ENCODE results near the gene PAWR. TPM values are rescaled to one million over a fixed set of nuclear protein-coding genes. Genes with fewer than 3 reads are reported as not detected.

The PAWR gene
- total and polyA plus RNA-seq, 2 donors: 8.7 to 38.8 TPM

DNA sequence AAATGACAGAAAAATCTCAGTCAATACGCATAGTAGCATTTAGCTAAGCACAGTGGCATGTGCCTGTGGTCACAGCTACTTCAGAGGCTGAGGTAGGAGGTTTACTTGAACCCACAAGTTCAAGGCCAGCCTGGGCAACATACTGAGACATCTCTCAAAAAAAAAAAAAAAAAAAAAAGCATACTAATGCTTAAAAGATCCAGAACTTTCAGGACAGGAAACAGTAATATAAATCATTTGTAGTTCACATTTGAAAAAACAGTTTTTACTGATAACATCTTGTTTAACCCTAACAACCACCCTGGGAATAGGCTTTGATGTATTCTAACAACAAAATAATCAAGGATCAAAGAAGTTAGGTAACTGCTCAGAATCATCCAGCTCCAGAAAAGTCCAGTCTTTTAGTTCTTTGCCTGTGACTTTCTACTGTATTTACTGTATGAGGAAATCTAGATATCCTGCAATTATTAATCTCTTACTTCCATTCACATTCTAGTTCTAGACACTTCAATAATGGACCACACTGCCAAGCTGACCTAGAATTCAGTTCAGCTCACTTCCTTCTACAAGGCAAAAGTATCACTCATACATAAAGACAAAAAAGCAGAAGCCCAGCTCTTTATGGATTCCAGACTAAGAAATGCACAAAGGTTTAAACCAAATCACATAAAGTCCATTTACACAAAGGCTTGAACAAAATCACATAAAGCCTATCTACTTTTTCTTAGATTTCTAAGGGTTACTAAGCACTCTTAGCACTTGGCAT, 28.5 kb downstream of the PAWR start:
- no peak overlapping the region for H3K27ac ChIP-seq (ENCODE audit: low read depth in 1 of 2, low read length in 1 of 2)
- H3K4me1 ChIP-seq (ENCODE audit: control insufficient read depth in 2 of 2, insufficient read depth in 2 of 2, low read length in 2 of 2): no peaks in the 10 kb centered on the region
- WGBS: 99% methylated on average over 1 of the region's 1 CpG
- no peaks in the 10 kb centered on the region for H3K36me3 ChIP-seq (ENCODE audit: control insufficient read depth in 2 of 2, insufficient read depth in 2 of 2, low read length in 1 of 2)
- H3K27me3 ChIP-seq (ENCODE audit: control insufficient read depth in 2 of 2, insufficient read depth in 1 of 2, low read length in 1 of 2): no peaks in the 10 kb centered on the region
- DNase-seq (ENCODE audit: low read depth in 6 of 9, low spot score in 9 of 9): no peak
- no peaks in the 10 kb centered on the region for H3K9me3 ChIP-seq (ENCODE audit: control insufficient read depth in 2 of 2, insufficient read depth in 1 of 2, low read length in 1 of 2)
- no peak overlapping the region for H3K4me3 ChIP-seq (ENCODE audit: low read length in 2 of 2)

DNA sequence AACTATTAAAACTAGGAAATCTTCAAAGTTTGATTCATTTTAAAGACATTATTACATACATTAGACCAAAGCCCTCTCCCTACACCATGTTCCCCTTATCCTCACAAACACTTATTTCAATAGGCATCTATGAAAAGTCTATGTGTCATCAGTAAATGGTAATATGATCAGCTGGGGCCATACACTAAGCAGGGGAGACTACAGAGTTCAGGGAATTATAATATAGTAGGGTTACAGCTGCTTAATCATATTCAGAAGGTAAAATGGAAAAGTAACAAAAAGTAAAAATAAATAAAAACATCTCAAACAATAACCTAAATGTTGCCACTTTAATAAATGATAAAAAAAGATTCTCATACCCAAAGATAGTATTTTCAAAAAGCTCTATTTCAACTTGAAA, 29.1 kb downstream of the PAWR start:
- Histone ChIP-seq H3K27me3 (ENCODE audit: control insufficient read depth in 2 of 2, insufficient read depth in 1 of 2, low read length in 1 of 2) (no peaks in the 10 kb centered on the region), H3K4me1 (ENCODE audit: control insufficient read depth in 2 of 2, insufficient read depth in 2 of 2, low read length in 2 of 2) (no peaks in the 10 kb centered on the region), H3K4me3 (ENCODE audit: low read length in 2 of 2) (no peak overlapping the region), H3K36me3 (ENCODE audit: control insufficient read depth in 2 of 2, insufficient read depth in 2 of 2, low read length in 1 of 2) (no peaks in the 10 kb centered on the region), H3K9me3 (ENCODE audit: control insufficient read depth in 2 of 2, insufficient read depth in 1 of 2, low read length in 1 of 2) (no peaks in the 10 kb centered on the region), H3K27ac (ENCODE audit: low read depth in 1 of 2, low read length in 1 of 2) (no peak overlapping the region)
- DNase-seq (ENCODE audit: low read depth in 6 of 9, low spot score in 9 of 9): no peak

DNA sequence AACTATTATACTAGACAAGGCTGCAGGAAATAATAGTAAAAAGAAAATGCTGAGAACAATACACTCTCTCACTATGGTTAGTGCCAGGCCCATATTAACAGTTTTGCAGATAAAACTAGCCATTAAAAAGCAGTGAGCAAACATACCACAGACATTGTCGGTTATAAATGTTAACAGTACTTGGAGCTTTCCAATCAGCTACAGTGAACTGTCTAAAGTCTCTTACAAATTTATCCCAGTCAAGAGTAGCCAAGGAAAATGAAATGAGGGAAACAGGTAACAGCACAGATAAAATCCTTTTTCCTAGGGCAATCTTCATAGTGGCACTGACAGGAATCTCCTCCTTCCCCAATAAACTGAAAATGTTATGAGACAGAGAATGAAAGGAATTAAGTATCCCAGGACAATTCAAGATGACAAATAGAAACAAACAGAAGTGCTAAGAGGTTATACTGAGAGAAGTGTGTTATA, 30.8 kb downstream of the PAWR start:
- Histone ChIP-seq H3K27ac (ENCODE audit: low read depth in 1 of 2, low read length in 1 of 2) (no peak overlapping the region), H3K9me3 (ENCODE audit: control insufficient read depth in 2 of 2, insufficient read depth in 1 of 2, low read length in 1 of 2) (no peaks in the 10 kb centered on the region), H3K27me3 (ENCODE audit: control insufficient read depth in 2 of 2, insufficient read depth in 1 of 2, low read length in 1 of 2) (no peaks in the 10 kb centered on the region), H3K4me3 (ENCODE audit: low read length in 2 of 2) (no peak overlapping the region), H3K4me1 (ENCODE audit: control insufficient read depth in 2 of 2, insufficient read depth in 2 of 2, low read length in 2 of 2) (no peaks in the 10 kb centered on the region), H3K36me3 (ENCODE audit: control insufficient read depth in 2 of 2, insufficient read depth in 2 of 2, low read length in 1 of 2) (no peaks in the 10 kb centered on the region)
- no peak for DNase-seq (ENCODE audit: low read depth in 6 of 9, low spot score in 9 of 9)
- WGBS: 99% methylated on average over 1 of the region's 1 CpG

DNA sequence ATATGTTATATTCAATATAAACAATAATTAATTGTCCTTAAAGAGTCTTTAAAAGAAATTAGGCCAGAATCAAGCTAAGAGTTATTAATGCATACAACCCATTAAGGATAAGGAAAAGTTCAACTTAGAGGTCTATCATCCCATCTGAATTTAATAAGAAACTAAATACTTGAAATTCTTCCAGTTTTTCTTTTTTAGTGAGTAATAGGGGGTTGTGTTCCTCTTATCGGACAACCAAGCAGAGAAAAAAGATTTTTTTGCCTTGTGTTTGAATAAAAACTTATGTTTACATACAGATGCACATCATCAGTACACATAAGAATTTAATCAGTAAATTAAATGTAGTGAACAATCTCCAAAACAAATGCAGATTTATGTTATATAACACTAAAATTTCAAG, 32.5 kb downstream of the PAWR start:
- no peak overlapping the region for H3K4me3 ChIP-seq (ENCODE audit: low read length in 2 of 2)
- WGBS: 96% methylated on average over 1 of the region's 1 CpG

DNA sequence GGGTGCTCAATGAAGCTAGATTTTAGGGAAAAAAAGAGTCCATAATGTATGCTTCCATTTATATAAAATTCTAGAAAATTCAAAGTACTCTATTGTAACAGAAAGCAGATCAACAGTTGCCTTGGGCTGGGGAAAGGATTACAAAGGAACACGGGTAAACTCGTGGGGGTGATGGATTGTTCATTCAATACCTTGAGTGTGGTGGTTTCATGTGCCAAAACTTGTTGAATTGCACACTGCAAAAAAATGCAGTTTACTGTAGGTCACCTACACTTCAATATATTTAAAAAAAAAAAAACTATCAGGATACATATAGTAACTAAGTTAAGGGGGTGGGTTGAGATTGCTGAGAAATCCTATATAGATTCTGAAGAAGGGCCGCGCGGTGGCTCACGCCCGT, 33.6 kb downstream of the PAWR start:
- DNase-seq (ENCODE audit: low read depth in 6 of 9, low spot score in 9 of 9): no peak
- H3K9me3 ChIP-seq (ENCODE audit: control insufficient read depth in 2 of 2, insufficient read depth in 1 of 2, low read length in 1 of 2): no peaks in the 10 kb centered on the region
- H3K4me3 ChIP-seq (ENCODE audit: low read length in 2 of 2): no peak overlapping the region
- H3K4me1 ChIP-seq (ENCODE audit: control insufficient read depth in 2 of 2, insufficient read depth in 2 of 2, low read length in 2 of 2): no peaks in the 10 kb centered on the region
- no peak overlapping the region for H3K27ac ChIP-seq (ENCODE audit: low read depth in 1 of 2, low read length in 1 of 2)
- H3K36me3 ChIP-seq (ENCODE audit: control insufficient read depth in 2 of 2, insufficient read depth in 2 of 2, low read length in 1 of 2): no peaks in the 10 kb centered on the region
- no peaks in the 10 kb centered on the region for H3K27me3 ChIP-seq (ENCODE audit: control insufficient read depth in 2 of 2, insufficient read depth in 1 of 2, low read length in 1 of 2)
- 98% methylated on average over 7 of the region's 7 CpGs for WGBS

More for the DNA sequence above, 32.5 kb downstream of the PAWR start:
- no peaks in the 10 kb centered on the region for H3K9me3 ChIP-seq (ENCODE audit: control insufficient read depth in 2 of 2, insufficient read depth in 1 of 2, low read length in 1 of 2)
- H3K36me3 ChIP-seq (ENCODE audit: control insufficient read depth in 2 of 2, insufficient read depth in 2 of 2, low read length in 1 of 2): no peaks in the 10 kb centered on the region
- DNase-seq (ENCODE audit: low read depth in 6 of 9, low spot score in 9 of 9): no peak
- H3K27ac ChIP-seq (ENCODE audit: low read depth in 1 of 2, low read length in 1 of 2): no peak overlapping the region
- H3K4me1 ChIP-seq (ENCODE audit: control insufficient read depth in 2 of 2, insufficient read depth in 2 of 2, low read length in 2 of 2): no peaks in the 10 kb centered on the region
- H3K27me3 ChIP-seq (ENCODE audit: control insufficient read depth in 2 of 2, insufficient read depth in 1 of 2, low read length in 1 of 2): no peaks in the 10 kb centered on the region

DNA sequence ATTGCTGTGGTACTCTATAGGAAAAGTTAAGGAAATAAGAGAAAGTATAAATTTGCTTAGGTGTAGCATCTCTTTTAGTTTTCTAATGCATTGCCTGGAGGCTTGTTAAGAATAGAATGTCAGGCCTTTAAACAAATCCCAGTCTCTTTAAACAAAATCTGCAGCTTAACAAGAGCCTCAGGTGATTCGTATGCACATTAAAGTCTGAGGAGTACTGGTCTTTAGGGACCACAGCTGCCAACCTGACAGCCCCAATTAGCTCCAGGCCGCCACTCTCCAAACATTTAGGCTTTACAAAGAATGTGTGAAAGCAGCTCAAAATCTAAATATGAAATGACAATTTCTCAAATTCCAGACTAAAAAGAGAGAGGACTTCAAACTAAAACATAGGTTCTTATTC, 35.7 kb downstream of the PAWR start:
- 96% methylated on average over 2 of the region's 2 CpGs for WGBS
- no peaks in the 10 kb centered on the region for H3K4me1 ChIP-seq (ENCODE audit: control insufficient read depth in 2 of 2, insufficient read depth in 2 of 2, low read length in 2 of 2)

DNA sequence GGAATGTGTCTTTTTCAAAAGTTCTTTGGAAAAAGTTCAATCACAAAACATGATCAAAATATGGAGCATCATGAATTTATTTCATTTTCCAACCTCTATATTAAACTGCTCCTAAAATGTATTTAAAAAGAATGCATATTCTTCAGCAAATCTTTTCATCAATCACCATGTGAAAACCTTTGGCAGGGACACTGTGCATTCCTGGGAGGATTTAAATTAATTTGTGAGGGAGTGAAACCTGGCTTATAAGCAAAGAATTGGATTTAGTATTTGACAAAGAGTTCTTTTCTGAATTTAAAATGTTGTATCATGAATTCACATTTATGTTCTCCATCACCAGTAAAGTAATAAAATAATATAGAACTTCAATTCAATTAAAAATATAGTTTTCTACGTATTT, 38.2 kb downstream of the PAWR start:
- no peak overlapping the region for H3K4me3 ChIP-seq (ENCODE audit: low read length in 2 of 2)
- 100% methylated on average over 1 of the region's 1 CpG for WGBS
- no peaks in the 10 kb centered on the region for H3K9me3 ChIP-seq (ENCODE audit: control insufficient read depth in 2 of 2, insufficient read depth in 1 of 2, low read length in 1 of 2)

More for the DNA sequence above, 35.7 kb downstream of the PAWR start:
- Histone ChIP-seq H3K36me3 (ENCODE audit: control insufficient read depth in 2 of 2, insufficient read depth in 2 of 2, low read length in 1 of 2) (no peaks in the 10 kb centered on the region), H3K9me3 (ENCODE audit: control insufficient read depth in 2 of 2, insufficient read depth in 1 of 2, low read length in 1 of 2) (no peaks in the 10 kb centered on the region), H3K27me3 (ENCODE audit: control insufficient read depth in 2 of 2, insufficient read depth in 1 of 2, low read length in 1 of 2) (no peaks in the 10 kb centered on the region), H3K4me3 (ENCODE audit: low read length in 2 of 2) (no peak overlapping the region), H3K27ac (ENCODE audit: low read depth in 1 of 2, low read length in 1 of 2) (no peak overlapping the region)
- no peak for DNase-seq (ENCODE audit: low read depth in 6 of 9, low spot score in 9 of 9)

DNA sequence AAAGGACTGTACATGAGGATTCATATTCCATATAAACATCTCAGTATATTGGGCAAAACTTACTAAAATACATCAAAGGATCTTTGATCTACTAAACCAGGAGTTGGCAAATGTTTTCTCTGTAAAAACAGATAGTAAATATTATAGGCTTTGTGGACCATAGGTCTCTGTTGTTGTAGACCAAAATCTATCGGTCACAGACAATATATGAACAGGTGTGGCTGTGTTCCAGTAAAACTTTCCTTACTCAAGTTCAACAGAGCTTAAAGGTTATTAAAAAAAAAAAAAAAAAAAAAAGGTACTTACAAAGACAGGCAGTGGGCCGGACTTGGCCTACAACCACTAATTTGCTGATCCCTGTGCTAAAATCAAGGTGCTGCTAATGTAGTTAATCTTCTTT, 40.3 kb downstream of the PAWR start:
- H3K27ac ChIP-seq (ENCODE audit: low read depth in 1 of 2, low read length in 1 of 2): no peak overlapping the region
- H3K4me3 ChIP-seq (ENCODE audit: low read length in 2 of 2): no peak overlapping the region
- no peaks in the 10 kb centered on the region for H3K9me3 ChIP-seq (ENCODE audit: control insufficient read depth in 2 of 2, insufficient read depth in 1 of 2, low read length in 1 of 2)
- no peaks in the 10 kb centered on the region for H3K27me3 ChIP-seq (ENCODE audit: control insufficient read depth in 2 of 2, insufficient read depth in 1 of 2, low read length in 1 of 2)
- H3K4me1 ChIP-seq (ENCODE audit: control insufficient read depth in 2 of 2, insufficient read depth in 2 of 2, low read length in 2 of 2): no peaks in the 10 kb centered on the region
- H3K36me3 ChIP-seq (ENCODE audit: control insufficient read depth in 2 of 2, insufficient read depth in 2 of 2, low read length in 1 of 2): no peaks in the 10 kb centered on the region
- no peak for DNase-seq (ENCODE audit: low read depth in 6 of 9, low spot score in 9 of 9)
- WGBS: over 99% methylated on average over 2 of the region's 2 CpGs

More for the DNA sequence above, 38.2 kb downstream of the PAWR start:
- Histone ChIP-seq H3K4me1 (ENCODE audit: control insufficient read depth in 2 of 2, insufficient read depth in 2 of 2, low read length in 2 of 2) (no peaks in the 10 kb centered on the region), H3K27me3 (ENCODE audit: control insufficient read depth in 2 of 2, insufficient read depth in 1 of 2, low read length in 1 of 2) (no peaks in the 10 kb centered on the region), H3K36me3 (ENCODE audit: control insufficient read depth in 2 of 2, insufficient read depth in 2 of 2, low read length in 1 of 2) (no peaks in the 10 kb centered on the region), H3K27ac (ENCODE audit: low read depth in 1 of 2, low read length in 1 of 2) (no peak overlapping the region)
- no peak for DNase-seq (ENCODE audit: low read depth in 6 of 9, low spot score in 9 of 9)

DNA sequence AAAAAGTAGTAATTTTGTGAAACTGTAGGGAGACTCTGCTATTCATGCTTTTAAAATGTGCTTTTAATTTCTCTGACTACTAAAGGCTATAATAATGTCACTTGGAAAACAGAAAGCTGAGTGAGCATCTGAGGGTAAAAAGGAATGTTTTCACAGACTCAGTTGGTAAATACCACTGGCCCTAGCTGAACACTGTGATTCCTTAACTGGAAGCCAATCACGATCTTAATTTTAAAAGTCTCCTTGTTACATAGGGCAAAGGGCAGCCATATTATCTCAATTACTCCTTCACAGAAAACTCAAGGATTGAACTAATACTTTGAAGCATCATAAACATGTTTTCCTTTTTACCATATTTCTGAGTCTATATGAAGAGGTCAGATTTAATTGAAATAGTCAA, 41.9 kb downstream of the PAWR start:
- Histone ChIP-seq H3K4me1 (ENCODE audit: control insufficient read depth in 2 of 2, insufficient read depth in 2 of 2, low read length in 2 of 2) (no peaks in the 10 kb centered on the region), H3K27ac (ENCODE audit: low read depth in 1 of 2, low read length in 1 of 2) (no peak overlapping the region), H3K4me3 (ENCODE audit: low read length in 2 of 2) (no peak overlapping the region), H3K36me3 (ENCODE audit: control insufficient read depth in 2 of 2, insufficient read depth in 2 of 2, low read length in 1 of 2) (no peaks in the 10 kb centered on the region), H3K27me3 (ENCODE audit: control insufficient read depth in 2 of 2, insufficient read depth in 1 of 2, low read length in 1 of 2) (no peaks in the 10 kb centered on the region), H3K9me3 (ENCODE audit: control insufficient read depth in 2 of 2, insufficient read depth in 1 of 2, low read length in 1 of 2) (no peaks in the 10 kb centered on the region)
- 93% methylated on average over 1 of the region's 1 CpG for WGBS
- DNase-seq (ENCODE audit: low read depth in 6 of 9, low spot score in 9 of 9): no peak

Data from thymus (tissue), 11 donors.